ENCODE results near the gene UBE2Z. TPM values are rescaled to one million over a fixed set of nuclear protein-coding genes. Genes with fewer than 3 reads are reported as not detected.

UBE2Z gene
- 104 and 120 TPM in 2 replicates for total RNA-seq

GRCh38 chr17:48908047-48908843 lies at the start of gene UBE2Z:
TSS of gene UBE2Z (plus strand) at chr17:48908407. CDS start at chr17:48908504, 97 bp downstream.
- no peak for TF ChIP-seq CTCF (IDR thresholded peaks at IDR 0.05; ENCODE audit: insufficient read depth, low read depth, low read length)
- peak within 1 kb of the TSS; percentile 79 for H3K4me3 ChIP-seq (ENCODE audit: low read depth, low read length)
- DNase-seq (ENCODE audit: low read depth): peak; percentile 94

- H3K4me3 ChIP-seq (ENCODE audit: low read depth, low read length): no peak overlapping the region
- peak; percentile 43 for TF ChIP-seq CTCF (IDR thresholded peaks at IDR 0.05; ENCODE audit: insufficient read depth, low read depth, low read length)
- DNase-seq (ENCODE audit: low read depth): no peak
Observed at GRCh38 chr17:48860034-48860433, 48.2 kb upstream of the UBE2Z start.

GRCh38 chr17:48860456-48860855 lies 47.8 kb upstream of the UBE2Z start:
- H3K4me3 ChIP-seq (ENCODE audit: low read depth, low read length): no peak overlapping the region
- DNase-seq (ENCODE audit: low read depth): no peak
- TF ChIP-seq CTCF (IDR thresholded peaks at IDR 0.05; ENCODE audit: insufficient read depth, low read depth, low read length): no peak

- no peak for DNase-seq (ENCODE audit: low read depth)
- no peak overlapping the region for H3K4me3 ChIP-seq (ENCODE audit: low read depth, low read length)
- no peak for TF ChIP-seq CTCF (IDR thresholded peaks at IDR 0.05; ENCODE audit: insufficient read depth, low read depth, low read length)
Observed at GRCh38 chr17:48868916-48869500, 39.2 kb upstream of the UBE2Z start.

GRCh38 chr17:48869821-48870318 lies 38.3 kb upstream of the UBE2Z start:
- DNase-seq (ENCODE audit: low read depth): no peak

GRCh38 chr17:48871035-48871550 lies 37.1 kb upstream of the UBE2Z start:
- H3K4me3 ChIP-seq (ENCODE audit: low read depth, low read length): no peak overlapping the region
- no peak for TF ChIP-seq CTCF (IDR thresholded peaks at IDR 0.05; ENCODE audit: insufficient read depth, low read depth, low read length)
- DNase-seq (ENCODE audit: low read depth): no peak

More at GRCh38 chr17:48869821-48870318, 38.3 kb upstream of the UBE2Z start:
- no peak overlapping the region for H3K4me3 ChIP-seq (ENCODE audit: low read depth, low read length)
- no peak for TF ChIP-seq CTCF (IDR thresholded peaks at IDR 0.05; ENCODE audit: insufficient read depth, low read depth, low read length)

Data from fibroblast of villous mesenchyme (primary cell).